GM06990 (cell line): Measurements from ENCODE around the gene FKBP1A.

Experiments used
- DNase-seq: peaks from one replicate; pipeline ENCODE4 v3.0.0-alpha.2; 2011; ENCODE audit not compliant: insufficient read length; ENCODE audit errors: extremely low read depth
- H3K27me3 ChIP-seq: replicated peaks from 2 replicates; pipeline ENCODE4 v1.6.0; 2011; ENCODE audit warnings: low read length; ENCODE audit not compliant: control insufficient read depth, insufficient read depth
- H3K36me3 ChIP-seq: 2 replicates; pipeline ENCODE4 v1.5.1; 2011; ENCODE audit warnings: low read length; ENCODE audit not compliant: control insufficient read depth, insufficient read depth
- H3K4me3 ChIP-seq: replicated peaks from 2 replicates; pipeline ENCODE4 v1.5.1; 2011; ENCODE audit warnings: low read depth, mild to moderate bottlenecking, control low read depth, low read length
- TF ChIP-seq, protein P1 (sequence below): IDR thresholded peaks from 2 replicates; pipeline ENCODE4 v1.5.1; 2011; ENCODE audit warnings: low read length, control low read depth, mild to moderate bottlenecking, inconsistent platforms; ENCODE audit not compliant: insufficient read depth, poor library complexity, severe bottlenecking

FKBP1A gene

DNA sequence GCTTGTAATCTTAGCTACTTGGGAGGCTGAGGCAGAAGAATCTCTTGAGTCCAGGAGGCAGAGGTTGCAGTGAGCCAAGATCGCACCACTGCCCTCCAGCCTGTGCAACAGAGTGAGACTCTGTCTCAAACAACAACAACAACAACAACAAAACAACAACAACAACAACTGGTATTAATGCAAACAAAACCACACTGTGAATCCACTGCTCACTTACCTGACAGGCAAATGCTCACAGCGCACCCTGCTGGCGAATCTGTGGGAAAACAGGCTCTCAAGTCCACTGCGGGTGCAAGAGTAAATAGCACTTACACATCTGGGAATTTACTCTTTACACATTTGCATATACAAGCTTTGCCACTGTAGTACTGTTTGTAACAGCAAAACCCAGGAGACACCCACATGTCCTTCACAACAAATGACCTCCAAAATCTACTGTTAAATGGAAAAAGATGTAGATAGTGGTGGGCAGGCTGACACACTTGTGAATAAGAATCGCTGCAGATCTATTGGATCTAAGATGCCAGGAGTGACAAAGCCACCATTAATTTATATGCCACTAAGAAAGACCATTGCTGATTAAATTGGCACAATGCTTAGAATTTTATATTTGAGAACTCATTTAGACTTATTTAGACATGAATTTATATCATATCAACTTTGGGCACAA, 44.5 kb upstream of the FKBP1A start:
- TF ChIP-seq, protein P1, sequence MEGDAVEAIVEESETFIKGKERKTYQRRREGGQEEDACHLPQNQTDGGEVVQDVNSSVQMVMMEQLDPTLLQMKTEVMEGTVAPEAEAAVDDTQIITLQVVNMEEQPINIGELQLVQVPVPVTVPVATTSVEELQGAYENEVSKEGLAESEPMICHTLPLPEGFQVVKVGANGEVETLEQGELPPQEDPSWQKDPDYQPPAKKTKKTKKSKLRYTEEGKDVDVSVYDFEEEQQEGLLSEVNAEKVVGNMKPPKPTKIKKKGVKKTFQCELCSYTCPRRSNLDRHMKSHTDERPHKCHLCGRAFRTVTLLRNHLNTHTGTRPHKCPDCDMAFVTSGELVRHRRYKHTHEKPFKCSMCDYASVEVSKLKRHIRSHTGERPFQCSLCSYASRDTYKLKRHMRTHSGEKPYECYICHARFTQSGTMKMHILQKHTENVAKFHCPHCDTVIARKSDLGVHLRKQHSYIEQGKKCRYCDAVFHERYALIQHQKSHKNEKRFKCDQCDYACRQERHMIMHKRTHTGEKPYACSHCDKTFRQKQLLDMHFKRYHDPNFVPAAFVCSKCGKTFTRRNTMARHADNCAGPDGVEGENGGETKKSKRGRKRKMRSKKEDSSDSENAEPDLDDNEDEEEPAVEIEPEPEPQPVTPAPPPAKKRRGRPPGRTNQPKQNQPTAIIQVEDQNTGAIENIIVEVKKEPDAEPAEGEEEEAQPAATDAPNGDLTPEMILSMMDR: peak; percentile 83
- Histone ChIP-seq H3K4me3 (no peak overlapping the region), H3K27me3 (no peaks in the 10 kb centered on the region), H3K36me3 (no peaks in the 10 kb centered on the region; the same call in 1 of the 2 replicates)
- DNase-seq: peak; percentile 36

DNA sequence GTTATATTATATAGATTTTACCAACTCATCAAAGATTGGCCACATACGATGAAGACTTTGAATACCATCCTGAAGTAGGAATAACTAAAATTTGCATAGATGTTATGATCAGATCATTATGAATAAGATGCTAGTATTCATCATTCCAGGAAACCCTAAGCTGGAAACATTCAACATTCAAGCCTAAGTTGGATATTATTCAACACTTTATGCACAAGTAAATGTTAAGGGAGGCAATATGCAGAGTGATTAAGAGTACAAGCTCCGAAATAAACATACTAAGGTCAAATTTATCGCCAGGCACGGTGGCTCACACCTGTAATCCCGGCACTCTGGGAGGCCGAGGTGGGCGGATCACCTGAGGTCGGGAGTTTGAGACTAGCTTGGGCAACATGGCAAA, 43.4 kb upstream of the FKBP1A start:
- TF ChIP-seq, protein P1: no peak
- Histone ChIP-seq H3K27me3 (no peaks in the 10 kb centered on the region), H3K4me3 (no peak overlapping the region), H3K36me3 (no peaks in the 10 kb centered on the region; the same call in 1 of the 2 replicates)
- DNase-seq: no peak

- H3K4me3 ChIP-seq: no peak overlapping the region
- no peak for DNase-seq
- H3K36me3 ChIP-seq: no peaks in the 10 kb centered on the region; the same call in 1 of the 2 replicates
- TF ChIP-seq, protein P1: no peak
- H3K27me3 ChIP-seq: no peaks in the 10 kb centered on the region
Measured at GRCh38 chr20:1435337-1435699, 42.5 kb upstream of the FKBP1A start.

DNA sequence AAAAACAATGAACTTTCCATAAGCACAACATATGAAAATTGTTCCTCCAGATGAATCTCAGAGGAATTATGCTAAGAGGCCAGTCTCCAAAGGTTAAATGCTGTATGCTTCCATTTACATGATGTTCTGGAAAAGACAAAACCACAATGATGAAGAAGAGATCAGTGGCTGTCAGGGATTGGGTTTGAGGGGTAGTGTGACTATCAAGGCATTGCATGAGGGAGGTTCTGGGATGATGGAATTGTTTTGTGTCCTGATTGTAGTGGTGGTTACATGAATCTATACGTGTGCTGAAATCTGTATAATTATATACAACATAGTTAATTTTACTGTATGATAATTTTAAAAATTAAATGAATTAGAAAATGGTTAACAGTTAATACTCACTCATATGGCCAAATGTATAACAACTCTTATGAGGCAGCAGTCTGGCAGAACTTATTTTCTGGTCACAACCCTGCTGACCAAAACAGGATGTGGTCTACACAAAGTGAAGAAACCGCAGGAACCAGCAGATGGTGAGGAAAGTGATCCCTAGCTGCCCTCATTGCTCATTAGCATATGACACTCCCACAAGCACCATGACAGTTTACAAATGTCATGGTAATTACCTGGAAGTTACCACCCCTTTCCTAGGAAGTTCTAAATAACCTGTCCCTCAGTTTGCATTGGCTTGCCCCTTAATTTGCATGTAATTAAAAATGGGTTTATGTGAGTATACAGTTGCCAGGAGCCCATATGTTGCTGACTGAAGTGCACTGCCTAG, 41.9 kb upstream of the FKBP1A start:
- no peak overlapping the region for H3K4me3 ChIP-seq
- DNase-seq: peak; percentile 43
- H3K36me3 ChIP-seq: no peaks in the 10 kb centered on the region; the same call in 1 of the 2 replicates
- TF ChIP-seq, protein P1: no peak
- no peaks in the 10 kb centered on the region for H3K27me3 ChIP-seq

GRCh38 chr20:1431158-1431557, 38.3 kb upstream of the FKBP1A start:
- Histone ChIP-seq H3K36me3 (no peaks in the 10 kb centered on the region), H3K27me3 (no peaks in the 10 kb centered on the region), H3K4me3 (no peak overlapping the region)
- TF ChIP-seq, protein P1: no peak
- DNase-seq: no peak
